Globus pallidus (tissue), 1 donor: ENCODE results near the gene UBTF.
A peak's percentile ranks its signal among the peaks of the same experiment; 100 is the strongest.

ENCODE experiments used
- DNase-seq: peaks from one replicate; pipeline ENCODE4 v3.0.0-alpha.2; 2015; ENCODE audit warnings: low spot score

Gene UBTF

DNA sequence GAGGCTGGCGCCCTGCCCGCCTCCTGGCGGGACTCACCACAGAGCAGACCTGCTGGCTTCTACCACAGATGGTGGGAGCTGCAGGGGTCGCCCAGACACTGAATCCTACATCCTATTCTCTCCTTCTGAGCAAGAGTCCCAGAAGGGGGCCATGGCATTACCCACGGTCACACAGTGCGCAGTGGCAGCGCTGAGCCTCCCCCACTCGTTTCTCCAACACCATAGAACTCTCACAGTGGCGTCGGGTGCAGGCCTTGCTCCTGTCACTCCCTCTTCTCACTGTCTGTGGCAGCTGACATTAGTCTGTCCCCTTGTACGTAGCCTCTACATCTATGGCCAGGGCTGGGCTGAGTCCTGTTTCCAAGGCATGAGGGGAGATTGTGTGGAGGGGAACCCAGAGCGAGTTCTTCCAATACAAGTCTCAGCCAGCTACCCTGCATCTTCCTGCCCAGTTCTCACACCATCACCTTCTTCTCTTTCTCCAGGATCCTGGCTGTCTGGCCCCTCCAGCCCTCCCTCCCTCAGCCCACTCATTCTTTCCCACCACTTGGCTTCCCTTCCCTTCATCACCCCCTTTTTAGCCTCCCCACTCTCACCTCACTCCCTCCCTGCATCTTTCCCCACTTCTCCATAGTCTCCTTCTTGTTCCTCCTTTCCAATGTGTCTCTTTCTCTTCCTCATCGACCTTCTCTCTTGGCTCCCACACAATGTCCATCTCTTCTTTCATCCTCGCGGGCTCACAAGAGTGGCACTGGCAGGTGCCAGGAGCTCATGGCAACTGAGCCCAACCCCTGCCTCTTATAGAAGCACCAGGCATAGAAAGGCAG lies 5.9 kb downstream of the UBTF start:
- DNase-seq: no peak

DNA sequence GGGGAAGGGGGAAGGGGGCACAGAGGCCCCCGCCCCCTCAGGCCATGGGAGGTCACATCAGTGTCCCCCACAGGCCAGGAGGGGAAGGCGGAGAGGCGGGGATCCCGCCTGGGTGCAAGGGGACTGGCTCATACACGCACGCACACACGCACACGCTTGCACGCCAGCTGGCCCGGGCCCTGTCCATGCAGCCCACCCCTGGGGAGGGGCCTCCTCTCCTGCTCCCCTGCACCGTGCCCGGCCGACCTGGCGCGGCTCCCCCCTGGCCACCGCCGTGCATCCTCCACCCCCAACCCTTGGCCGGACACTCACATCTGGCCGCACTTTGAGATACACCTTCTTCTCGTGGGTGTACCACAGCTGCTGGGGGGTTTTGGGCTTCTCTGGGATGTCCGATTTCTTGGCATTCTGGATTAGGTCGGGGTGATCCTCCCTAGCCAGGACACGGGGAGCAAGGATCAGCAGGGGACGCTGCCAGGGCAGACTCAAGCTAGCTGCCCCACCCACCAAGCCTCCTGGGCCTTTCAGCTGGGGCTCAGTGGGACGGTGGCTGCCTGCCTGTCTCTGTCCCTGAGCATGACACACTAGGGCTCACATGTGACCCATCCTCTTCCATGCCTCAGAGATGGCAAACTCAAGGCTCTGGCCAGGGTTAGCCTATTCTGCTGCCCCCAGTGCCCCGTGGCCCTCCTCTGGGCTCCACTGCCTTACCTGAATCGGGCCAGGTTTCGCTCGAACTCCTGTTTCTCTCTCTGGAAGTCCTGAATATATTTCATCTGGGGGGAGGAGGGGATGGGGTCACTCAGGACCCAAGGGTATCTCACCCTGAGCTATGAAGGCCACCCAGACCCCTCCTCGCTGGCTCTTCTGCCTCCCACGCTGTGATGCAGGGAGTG lies 6.7 kb downstream of the UBTF start:
- no peak for DNase-seq

GRCh38 chr17:44211281-44212265 lies 7.9 kb downstream of the UBTF start:
- DNase-seq: no peak

- peak; percentile 90 for DNase-seq
Measured at GRCh38 chr17:44210342-44211192, 8.9 kb downstream of the UBTF start.

GRCh38 chr17:44209786-44210341 lies 9.6 kb downstream of the UBTF start:
- DNase-seq: no peak

DNA sequence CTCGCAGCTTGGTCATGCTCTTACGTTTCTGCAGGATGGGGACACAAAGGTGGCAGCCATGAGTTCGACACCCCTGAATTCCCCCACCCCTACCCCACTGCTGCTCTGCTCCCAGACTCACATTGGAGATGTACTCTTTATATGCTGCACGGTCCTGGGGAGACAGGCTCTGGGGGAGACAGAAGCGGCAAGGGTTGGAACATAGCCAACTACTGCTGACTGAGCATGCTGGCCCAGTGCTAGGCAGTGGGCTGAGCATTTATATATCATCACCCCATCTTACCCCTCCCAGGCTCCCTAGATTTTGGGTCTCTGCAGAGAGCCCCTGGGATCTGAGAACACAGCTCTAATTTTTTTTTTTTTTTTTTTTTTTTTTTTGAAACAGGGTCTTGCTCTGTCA lies 11.7 kb downstream of the UBTF start:
- DNase-seq: no peak

GRCh38 chr17:44207319-44207718 lies 12.2 kb downstream of the UBTF start:
- DNase-seq: no peak

DNA sequence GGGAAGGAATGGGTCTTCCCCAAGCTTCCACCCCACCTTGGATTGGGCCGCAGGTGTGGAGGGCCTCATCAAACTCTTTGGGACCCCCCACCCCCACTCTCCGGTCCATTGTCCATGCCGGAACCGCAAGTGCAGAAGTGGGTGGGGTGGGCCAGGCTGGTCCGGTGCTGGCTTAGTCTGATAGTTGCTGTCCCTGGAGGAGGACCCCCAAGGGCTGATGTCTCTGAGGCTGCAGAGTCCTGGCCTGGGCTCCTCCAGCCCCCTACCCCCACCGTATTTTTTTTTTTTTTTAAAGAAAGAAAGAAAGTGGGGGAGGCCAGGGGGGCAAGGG lies 12.7 kb downstream of the UBTF start:
- no peak for DNase-seq

DNA sequence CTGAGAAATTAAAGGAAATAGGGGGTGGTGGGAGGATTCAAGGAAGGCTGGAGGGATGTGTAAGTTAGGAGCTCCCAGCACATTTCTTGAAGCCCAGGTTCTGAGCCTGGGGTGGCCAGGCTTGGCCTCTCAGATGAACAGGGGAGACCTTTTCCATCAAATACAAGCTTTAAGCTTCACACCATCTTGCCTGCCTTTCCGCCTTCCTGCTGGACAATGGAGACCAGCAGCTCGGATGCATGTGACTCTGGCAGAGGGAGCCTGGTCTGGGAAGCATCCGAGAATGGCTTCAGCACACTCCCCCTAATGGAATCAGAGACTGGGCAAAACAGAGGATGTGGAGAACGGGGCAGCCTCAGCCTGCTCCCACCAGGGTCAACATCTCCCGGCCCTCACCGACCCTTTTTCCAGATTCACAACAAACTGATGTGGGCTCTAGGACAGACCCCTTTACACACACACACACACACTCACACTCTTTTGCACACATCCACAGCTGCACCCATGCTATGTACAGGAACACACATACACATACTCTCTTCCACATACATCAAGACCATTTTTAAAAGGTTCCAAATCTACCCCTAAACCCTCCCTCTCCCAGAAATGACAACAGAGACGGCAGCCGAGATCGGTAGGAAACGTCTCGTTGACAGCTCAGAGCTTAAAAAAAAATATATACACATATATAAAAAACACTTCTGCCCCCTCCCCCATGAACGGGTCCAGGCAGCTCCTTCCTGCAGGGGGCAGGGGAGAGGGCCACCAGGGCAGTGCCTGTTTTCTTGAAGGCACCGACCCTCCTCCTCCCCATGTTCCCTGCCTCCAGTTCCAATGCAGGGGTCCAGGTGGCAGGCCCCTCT lies 13.3 kb downstream of the UBTF start:
- DNase-seq: no peak

DNA sequence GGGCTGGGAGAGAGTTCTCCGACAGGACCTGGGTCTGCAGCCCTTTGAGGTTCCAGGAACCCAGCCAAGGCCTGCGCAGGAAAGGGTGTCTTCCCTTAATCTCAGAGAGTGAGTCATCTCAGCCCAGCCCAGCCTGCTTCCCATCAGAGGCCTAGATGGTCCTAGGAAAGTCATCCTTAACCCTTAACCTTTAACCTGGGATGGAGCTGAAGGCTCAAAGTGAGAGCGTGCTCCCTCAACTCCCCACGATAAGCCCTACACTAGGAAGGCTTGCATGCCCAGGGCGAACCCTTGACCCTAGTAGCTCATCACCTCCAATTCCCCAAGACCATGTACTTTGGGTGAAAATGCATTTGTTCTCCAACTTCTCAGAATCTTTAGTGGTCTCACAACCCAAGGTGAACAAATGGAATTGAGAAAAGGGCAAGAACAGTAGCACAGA lies 15.0 kb downstream of the UBTF start:
- DNase-seq: no peak

DNA sequence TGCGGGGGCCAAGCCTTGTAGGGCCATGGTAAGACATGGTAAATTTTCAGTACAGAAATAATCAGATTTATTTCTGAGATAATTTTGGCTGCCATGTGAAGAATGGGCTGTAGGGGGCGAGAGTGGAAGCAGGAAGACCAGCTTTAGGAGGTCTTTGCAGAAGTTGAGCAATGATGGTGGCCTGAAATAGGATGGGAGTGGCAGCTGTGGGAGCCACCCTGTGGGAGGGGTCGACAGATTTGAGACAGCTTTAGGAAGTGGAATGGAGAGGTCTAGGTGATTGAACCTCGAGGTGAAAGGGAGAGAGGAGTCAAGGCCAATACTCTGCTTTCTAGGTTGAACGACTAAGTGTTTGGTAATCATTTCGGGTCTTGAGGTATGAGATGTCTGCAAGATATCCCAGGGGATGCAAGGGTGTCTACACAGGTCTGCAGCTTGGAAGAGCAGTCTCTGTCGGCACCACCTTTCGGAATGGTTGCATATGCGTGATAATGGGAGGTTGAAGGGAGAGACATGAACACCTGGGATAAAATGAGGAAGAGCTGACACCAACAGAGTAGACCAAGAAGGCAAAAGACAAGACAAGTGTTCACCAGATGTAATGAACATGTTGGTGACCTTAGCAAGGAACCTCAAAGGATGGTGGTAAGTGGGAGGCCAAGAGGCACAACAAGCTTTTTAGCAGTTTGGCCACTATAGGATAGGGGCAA lies 15.6 kb downstream of the UBTF start:
- DNase-seq: no peak

DNA sequence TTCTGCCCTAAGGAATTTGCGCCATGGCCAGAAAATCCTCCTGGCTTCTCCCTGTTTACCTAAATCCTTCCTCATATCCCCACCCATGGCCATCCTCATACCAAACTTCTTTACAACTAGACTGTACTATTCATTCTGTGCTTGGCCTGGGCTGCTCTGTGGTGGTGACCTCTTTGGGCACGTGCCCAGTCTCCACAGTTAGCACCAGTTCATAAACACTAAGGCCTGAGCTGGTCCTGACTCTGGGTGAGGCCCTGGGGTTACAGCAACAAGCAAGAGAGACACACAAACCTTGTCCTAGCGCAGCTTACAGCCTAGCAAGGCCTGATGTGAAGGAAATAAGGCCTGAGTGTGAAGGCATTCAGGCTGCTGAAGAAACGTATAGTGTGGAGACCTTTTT lies 16.7 kb downstream of the UBTF start:
- DNase-seq: no peak

DNA sequence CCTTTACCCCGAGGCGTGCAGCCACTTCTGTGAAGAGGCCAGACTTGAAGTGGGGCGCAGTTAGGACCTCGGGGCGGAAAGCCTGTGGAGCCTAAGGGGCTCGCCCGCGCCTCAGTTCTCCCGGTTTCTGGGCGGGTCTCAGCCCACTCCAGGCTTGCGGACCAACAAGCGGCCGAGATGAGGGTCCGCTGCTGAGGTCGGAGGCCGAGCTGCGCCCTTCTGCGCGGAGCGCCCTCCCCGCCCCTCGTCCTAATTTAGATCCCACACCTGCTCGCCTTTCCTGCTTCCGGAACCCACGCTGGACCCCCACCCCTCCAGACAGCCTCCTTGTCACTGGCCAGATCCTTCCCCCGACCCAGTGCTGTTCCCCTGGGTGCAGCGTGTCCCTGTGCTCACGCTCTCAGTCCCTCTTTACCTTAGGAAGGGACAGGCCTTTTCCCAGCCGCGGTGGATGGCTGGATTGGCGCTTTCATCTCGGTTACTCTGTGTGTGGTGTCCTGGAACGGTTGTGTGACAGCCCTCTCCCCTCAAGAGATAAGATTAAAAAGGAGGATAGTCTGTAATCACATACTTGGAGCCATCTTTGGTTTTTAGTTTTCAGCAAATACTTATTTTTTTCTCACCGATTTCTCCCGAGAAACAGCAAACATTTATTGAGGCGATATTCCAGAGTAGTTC lies 18.9 kb downstream of the UBTF start:
- DNase-seq: no peak

DNA sequence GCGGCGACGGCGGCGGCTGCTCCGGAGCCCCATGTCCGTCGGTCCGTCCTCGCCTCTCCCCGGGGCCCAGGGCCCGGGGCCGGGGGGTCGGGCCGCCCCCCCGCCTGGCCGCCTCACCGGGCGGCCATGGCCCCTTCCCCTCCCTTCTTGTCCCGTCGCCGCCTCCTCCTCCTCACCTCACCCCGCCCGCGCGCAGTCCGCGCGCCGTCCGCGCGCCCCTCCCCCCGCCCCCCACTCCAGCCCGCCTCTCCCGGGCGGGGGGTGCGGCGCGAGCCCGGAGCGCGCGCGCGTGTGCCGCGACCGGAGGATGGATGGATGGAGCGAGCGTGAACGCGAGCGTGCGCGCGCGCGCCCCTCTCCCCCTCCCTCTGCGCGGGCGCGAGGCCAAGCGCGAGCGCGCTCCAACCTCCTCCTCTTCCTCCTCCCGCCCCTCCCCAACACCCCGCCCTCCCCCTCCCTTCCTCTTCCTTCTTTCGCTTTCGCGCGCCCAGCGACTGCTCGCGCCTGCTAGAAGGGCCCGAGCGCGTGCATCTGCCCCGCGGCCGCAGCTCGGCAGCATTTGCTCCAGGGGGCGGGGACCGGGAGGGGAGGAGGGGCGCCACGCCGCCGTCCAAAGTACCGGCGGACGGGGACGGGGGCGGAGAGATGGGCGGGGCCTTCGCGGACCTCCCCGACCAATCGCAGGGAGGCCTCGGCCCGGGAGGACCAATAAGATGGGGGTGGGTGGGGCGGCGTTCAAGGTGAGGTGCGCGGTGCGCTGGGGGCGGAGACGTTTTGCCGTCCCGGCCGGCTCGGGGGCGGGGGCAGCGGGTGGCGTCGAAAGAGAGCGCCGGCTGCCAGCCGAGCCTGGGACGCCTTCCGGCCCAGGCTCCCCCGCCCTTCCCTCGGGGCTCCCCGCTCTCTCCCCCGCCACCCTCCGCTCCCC lies 19.7 kb downstream of the UBTF start, which contains the start of gene ATXN7L3:
Gene ATXN7L3 (minus strand): TSS at position 332 of the 925 bp plus-strand sequence. CDS start 1,814 bp downstream, outside the sequence.
- DNase-seq: peak; percentile 95

- DNase-seq: peak; percentile 37
Measured at GRCh38 chr17:44198721-44199552, 20.5 kb downstream of the UBTF start.
